Mucosa of descending colon (tissue), 3 donors: ENCODE measurements around the gene ALS2. TPM values are rescaled to one million over a fixed set of nuclear protein-coding genes. Genes with fewer than 3 reads are reported as not detected.
"Not testable (repeated sequence)": the region's sequence is repeated elsewhere in the genome, so short reads cannot be mapped to it uniquely, and the experiment has no call there.

Source experiments
- ATAC-seq: fragments of 200-7000 bp; cut with Tn5 transposase; one replicate; pipeline ENCODE4 v1.9.1; 2020; ENCODE audit warnings: mild to moderate bottlenecking, moderate library complexity
- DNase-seq, 3 donors: peaks; one replicate each; pipeline ENCODE4 v3.0.0-alpha.2; 2020
- H3K36me3 ChIP-seq: fragments of 200-600 bp; one replicate; pipeline ENCODE4 v1.8.0; 2021; ENCODE audit warnings: low read depth, mild to moderate bottlenecking
- H3K4me1 ChIP-seq: fragments of 200-600 bp; one replicate; pipeline ENCODE4 v1.8.0; 2021; ENCODE audit warnings: low read depth, mild to moderate bottlenecking
- H3K4me3 ChIP-seq: fragments of 200-600 bp; one replicate; pipeline ENCODE4 v1.8.0; 2021; ENCODE audit warnings: mild to moderate bottlenecking
- H3K9me3 ChIP-seq: fragments of 200-600 bp; one replicate; pipeline ENCODE4 v1.8.0; 2021; ENCODE audit warnings: mild to moderate bottlenecking
- CTCF ChIP-seq: fragments of 200-600 bp; IDR thresholded peaks from one replicate; pipeline ENCODE4 v1.8.0; 2022; ENCODE audit warnings: antibody characterized with exemption, mild to moderate bottlenecking
- intact Hi-C, 2 donors: fragments of 100-400 bp; cut with DNase I in 1 of 2; cut with micrococcal nuclease in 1 of 2; formaldehyde crosslinking; loops; one replicate each; pipeline versions ENCODE4 v1.11.0 to v1.11.1; 2022; cut with DNase I, micrococcal nuclease
- total RNA-seq, 3 donors: library from RNA; stranded (reverse); fragmentation: NEBNext Ultra II Directional in 2 of 3; extraction: Animal tissue kit (Norgen Biotek cat#: 25700) in 2 of 3; gene quantifications; one replicate each; pipeline versions ENCODE4 v1.2.1 to v1.2.4, GENCODE V29; 2021 to 2023
- donor health status: DM: no; HTN: no; CAD: no; lungs with moderate emphysema.
- donor health status: DM: no; HTN: no; CAD: no.
- donor health status: DM: no; HTN: yes; CAD: no.

Gene ALS2
- total RNA-seq, 3 donors from 2014 or later, result 8.8 to 18.2 (median 13.3) TPM

DNA sequence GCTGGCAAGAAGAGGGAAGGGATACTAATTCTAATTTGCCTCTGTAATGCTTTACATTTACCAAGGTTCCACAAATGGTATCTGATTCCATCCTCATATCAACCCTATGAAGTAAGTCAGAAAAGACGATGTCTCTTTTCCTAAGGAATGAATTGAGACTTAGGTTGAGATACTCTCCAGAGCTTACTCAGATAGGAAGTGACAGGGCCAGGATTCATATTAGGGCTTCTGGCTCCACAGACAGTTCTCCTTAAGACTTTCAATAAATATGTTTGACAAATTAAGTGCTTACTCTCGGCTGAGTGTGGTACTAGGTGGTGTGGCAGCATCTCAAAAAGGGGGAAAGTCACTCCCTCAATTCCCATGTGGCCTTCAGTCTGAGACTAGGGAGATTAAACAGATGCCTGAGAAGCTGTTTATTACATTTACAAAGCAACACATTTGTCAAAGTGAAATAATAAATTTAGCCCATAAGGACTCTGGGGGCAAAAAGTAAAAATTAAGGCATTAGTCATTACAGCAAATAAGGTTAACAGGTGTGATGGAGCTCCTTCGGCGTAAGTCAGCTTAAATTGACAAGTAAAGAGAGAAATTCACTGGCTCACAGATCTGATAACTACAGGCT lies 39.8 kb upstream of the ALS2 start:
- DNase-seq (no peak), ATAC-seq (no peak)
- H3K9me3 ChIP-seq, result no peaks in the 10 kb centered on the region
- H3K36me3 ChIP-seq, result no peaks in the 10 kb centered on the region
- intact Hi-C loops, result no loop called here
- no peak overlapping the region for H3K4me3 ChIP-seq
- no peaks in the 10 kb centered on the region for H3K4me1 ChIP-seq
- TF ChIP-seq CTCF, result no peak

GRCh38 chr2:201816657-201817575 lies 36.2 kb upstream of the ALS2 start:
- Histone ChIP-seq H3K36me3 (no peaks in the 10 kb centered on the region), H3K4me3 (no peak overlapping the region), H3K4me1 (no peaks in the 10 kb centered on the region), H3K9me3 (no peaks in the 10 kb centered on the region)
- DNase-seq (no peak), ATAC-seq (no peak)
- intact Hi-C loops, result no loop called here
- TF ChIP-seq CTCF, result no peak

- DNase-seq, result no peak
- H3K4me3 ChIP-seq, result no peak overlapping the region
- intact Hi-C loops, result no loop called here
- no peaks in the 10 kb centered on the region for H3K4me1 ChIP-seq
- H3K9me3 ChIP-seq, result no peaks in the 10 kb centered on the region
- no peak for TF ChIP-seq CTCF
- H3K36me3 ChIP-seq, result no peaks in the 10 kb centered on the region
- no peak for ATAC-seq
Measured at GRCh38 chr2:201813996-201814760, 33.4 kb upstream of the ALS2 start.

- ATAC-seq, intact Hi-C loops, H3K4me3 ChIP-seq, DNase-seq, H3K36me3 ChIP-seq, H3K4me1 ChIP-seq, H3K9me3 ChIP-seq: not testable (repeated sequence)
Measured at GRCh38 chr2:201810604-201811003, 29.9 kb upstream of the ALS2 start.

GRCh38 chr2:201809633-201810032 lies 28.9 kb upstream of the ALS2 start:
- ATAC-seq (no peak), DNase-seq (no peak)
- no peaks in the 10 kb centered on the region for H3K36me3 ChIP-seq
- no peak for TF ChIP-seq CTCF
- no peaks in the 10 kb centered on the region for H3K4me1 ChIP-seq
- intact Hi-C loops, result no loop called here
- H3K9me3 ChIP-seq, result no peaks in the 10 kb centered on the region
- no peak overlapping the region for H3K4me3 ChIP-seq
